IMR-90 (cell line): ENCODE data around the gene USP35. TPM values are rescaled to one million over a fixed set of nuclear protein-coding genes. Genes with fewer than 3 reads are reported as not detected.
"Not testable (repeated sequence)": the region's sequence is repeated elsewhere in the genome, so short reads cannot be mapped to it uniquely, and the experiment has no call there.

Source experiments
- ATAC-seq: fragments of 200-7000 bp; cut with Tn5 transposase; 2 replicates; pipeline ENCODE4 v1.9.1; 2020; ENCODE audit warnings: low read depth, mild to moderate bottlenecking, moderate library complexity
- BruUV-seq: library from RNA; stranded (reverse); fragments of 400-500 nt; replicated peaks from 2 replicates; lab custom pipeline; 2021; lab: Mats Ljungman, UMichigan
- CTCF ChIA-PET: fragments of 300-600 bp; formaldehyde crosslinking; extraction: SDS; loops from one replicate; lab custom pipeline; 2021; ENCODE audit warnings: antibody characterized with exemption; lab: Yijun Ruan, JAX
- POLR2A ChIA-PET: fragments of 300-600 bp; sonication (Branson Sonifier 250); formaldehyde crosslinking; loops from one replicate; lab custom pipeline; 2022; ENCODE audit warnings: antibody characterized with exemption; ENCODE audit not compliant: unreplicated experiment; lab: Charles Lee
- DNase-seq: peaks from one replicate; pipeline ENCODE4 v3.0.0; 2013
- H2AFZ ChIP-seq: replicated peaks from 2 replicates; pipeline ENCODE3; 2013; ENCODE audit warnings: low read length, mild to moderate bottlenecking; ENCODE audit not compliant: poor library complexity
- H2AK5ac ChIP-seq: 2 replicates; pipeline ENCODE4 v1.6.1; 2013; ENCODE audit warnings: low read depth, low read length, inconsistent platforms
- H2AK9ac ChIP-seq: replicated peaks from 2 replicates; pipeline ENCODE3; 2013; ENCODE audit warnings: mild to moderate bottlenecking, low read depth, low read length, moderate library complexity; ENCODE audit not compliant: poor library complexity
- H2BK120ac ChIP-seq: 2 replicates; pipeline ENCODE4 v1.6.1; 2013; ENCODE audit warnings: low read depth, low read length, inconsistent platforms
- H2BK15ac ChIP-seq: 3 replicates; pipeline ENCODE4 v1.6.1; 2013; ENCODE audit warnings: low read depth, low read length, inconsistent platforms
- H2BK20ac ChIP-seq: 2 replicates; pipeline ENCODE4 v1.6.1; 2013; ENCODE audit warnings: low read depth, mild to moderate bottlenecking, inconsistent platforms, low read length, moderate library complexity
- H2BK5ac ChIP-seq: 2 replicates; pipeline ENCODE4 v1.6.1; 2013; ENCODE audit warnings: mild to moderate bottlenecking, low read depth, low read length, inconsistent platforms; ENCODE audit not compliant: poor library complexity, severe bottlenecking
- H3K14ac ChIP-seq: replicated peaks from 2 replicates; pipeline ENCODE4 v1.6.1; 2013; ENCODE audit warnings: low read depth, low read length, inconsistent platforms
- H3K18ac ChIP-seq: 2 replicates; pipeline ENCODE4 v1.6.1; 2013; ENCODE audit warnings: low read depth, low read length, control low read depth
- H3K23ac ChIP-seq: 2 replicates; pipeline ENCODE4 v1.6.1; 2013; ENCODE audit warnings: low read depth, low read length, inconsistent platforms
- H3K27ac ChIP-seq: 2 replicates; pipeline ENCODE4 v1.5.1; 2013; ENCODE audit warnings: mild to moderate bottlenecking, control low read depth, low read length; ENCODE audit not compliant: insufficient read depth
- H3K27me3 ChIP-seq: 2 replicates; pipeline ENCODE4 v1.6.1; 2013; ENCODE audit warnings: low read length; ENCODE audit not compliant: control insufficient read depth, insufficient read depth
- H3K36me3 ChIP-seq: 2 replicates; pipeline ENCODE4 v1.6.1; 2013; ENCODE audit warnings: low read length, mixed read lengths; ENCODE audit not compliant: control insufficient read depth, insufficient read depth
- H3K4ac ChIP-seq: 2 replicates; pipeline ENCODE4 v1.6.1; 2013; ENCODE audit warnings: low read depth, low read length, inconsistent platforms
- H3K4me1 ChIP-seq: 2 replicates; pipeline ENCODE4 v1.6.1; 2013; ENCODE audit warnings: low read length, mixed read lengths; ENCODE audit not compliant: control insufficient read depth, insufficient read depth
- H3K4me2 ChIP-seq: 2 replicates; pipeline ENCODE4 v1.6.1; 2013; ENCODE audit warnings: low read depth, mild to moderate bottlenecking, control low read depth, low read length, moderate library complexity
- H3K4me3 ChIP-seq: 2 replicates; pipeline ENCODE4 v1.5.1; 2013; ENCODE audit warnings: low read depth, mild to moderate bottlenecking, control low read depth, low read length, moderate library complexity; ENCODE audit not compliant: insufficient read depth
- H3K56ac ChIP-seq: 2 replicates; pipeline ENCODE4 v1.6.1; 2013; ENCODE audit warnings: low read length, inconsistent platforms; ENCODE audit not compliant: insufficient read depth; ENCODE audit errors: extremely low read depth
- H3K79me1 ChIP-seq, 2 experiments: 2 replicates each; pipeline ENCODE4 v1.6.1; 2013; ENCODE audit warnings: low read length in 2 of 2, inconsistent platforms in 1 of 2, low read depth in 1 of 2
- H3K9ac ChIP-seq: 2 replicates; pipeline ENCODE4 v1.6.1; 2013; ENCODE audit warnings: low read depth, low read length, control low read depth
- H3K9me1 ChIP-seq: 2 replicates; pipeline ENCODE4 v1.6.1; 2013; ENCODE audit warnings: low read length, inconsistent platforms; ENCODE audit not compliant: insufficient read depth
- H3K9me3 ChIP-seq: 2 replicates; pipeline ENCODE4 v1.6.1; 2013; ENCODE audit warnings: low read length; ENCODE audit not compliant: control insufficient read depth, insufficient read depth
- H4K20me1 ChIP-seq: 2 replicates; pipeline ENCODE4 v1.6.1; 2013; ENCODE audit warnings: low read length, inconsistent platforms; ENCODE audit not compliant: insufficient read depth
- H4K5ac ChIP-seq: 2 replicates; pipeline ENCODE4 v1.6.1; 2013; ENCODE audit warnings: mild to moderate bottlenecking, low read depth, low read length, control low read depth
- H4K8ac ChIP-seq, 2 experiments: 2 replicates each; pipeline ENCODE4 v1.6.1; 2013; ENCODE audit warnings: low read depth in 2 of 2, low read length in 2 of 2, control low read depth in 1 of 2, inconsistent platforms in 1 of 2
- H4K91ac ChIP-seq: 2 replicates; pipeline ENCODE4 v1.6.1; 2013; ENCODE audit warnings: low read depth, low read length, inconsistent platforms; ENCODE audit not compliant: insufficient read depth
- BHLHE40 ChIP-seq: fragments of 150-350 bp; IDR thresholded peaks from 2 replicates; pipeline ENCODE4 v1.6.1; 2016; ENCODE audit warnings: mild to moderate bottlenecking, low read depth, low read length
- FOS ChIP-seq: fragments of 150-350 bp; IDR thresholded peaks from 2 replicates; pipeline ENCODE4 v1.6.1; 2016; ENCODE audit warnings: low read depth, low read length
- WGBS, 2 experiments: methylation state at CpG; one replicate each; pipeline versions ENCODE4 v1.1.5 to v1.1.7; 2013; ENCODE audit warnings: missing lambda C conversion rate in 2 of 2; ENCODE audit not compliant: insufficient read length in 1 of 2; ENCODE audit errors: extremely low coverage in 2 of 2; 5-methylcytosine and 5-hydroxymethylcytosine counted together
- dilution Hi-C: fragments of 300-500 bp; cut with HindIII; formaldehyde crosslinking; loops from one replicate; pipeline ENCODE4 v1.14.3; 2018; ENCODE audit warnings: low sequenced_read_pairs; ENCODE audit not compliant: unreplicated experiment
- in situ Hi-C: fragments of 300-500 bp; cut with MboI; formaldehyde crosslinking; loops from 3 replicates; pipeline ENCODE4 v1.14.3; 2019; ENCODE audit warnings: low sequenced_read_pairs, inconsistent platforms, mixed read lengths
- intact Hi-C: fragments of 100-400 bp; cut with micrococcal nuclease; formaldehyde crosslinking; loops from 2 replicates; pipeline ENCODE4 v1.10.0; 2022
- polyA plus RNA-seq, 3 experiments: library from polyadenylated mRNA; depleted of rRNA; stranded (reverse); fragments of >200 nt; gene quantifications; 2 replicates each; pipeline ENCODE4 v1.2.3, GENCODE V29; 2012; ENCODE audit warnings: low replicate concordance in 1 of 3
- total RNA-seq: library from RNA; depleted of rRNA; stranded (reverse); fragments of >200 nt; gene quantifications from 2 replicates; pipeline ENCODE4 v1.2.3, GENCODE V29; 2012

Gene USP35
- total and polyA plus RNA-seq, 2 of the 4 experiments (the other 2 are of a cell fraction) = 2.7 to 11.3 TPM

DNA sequence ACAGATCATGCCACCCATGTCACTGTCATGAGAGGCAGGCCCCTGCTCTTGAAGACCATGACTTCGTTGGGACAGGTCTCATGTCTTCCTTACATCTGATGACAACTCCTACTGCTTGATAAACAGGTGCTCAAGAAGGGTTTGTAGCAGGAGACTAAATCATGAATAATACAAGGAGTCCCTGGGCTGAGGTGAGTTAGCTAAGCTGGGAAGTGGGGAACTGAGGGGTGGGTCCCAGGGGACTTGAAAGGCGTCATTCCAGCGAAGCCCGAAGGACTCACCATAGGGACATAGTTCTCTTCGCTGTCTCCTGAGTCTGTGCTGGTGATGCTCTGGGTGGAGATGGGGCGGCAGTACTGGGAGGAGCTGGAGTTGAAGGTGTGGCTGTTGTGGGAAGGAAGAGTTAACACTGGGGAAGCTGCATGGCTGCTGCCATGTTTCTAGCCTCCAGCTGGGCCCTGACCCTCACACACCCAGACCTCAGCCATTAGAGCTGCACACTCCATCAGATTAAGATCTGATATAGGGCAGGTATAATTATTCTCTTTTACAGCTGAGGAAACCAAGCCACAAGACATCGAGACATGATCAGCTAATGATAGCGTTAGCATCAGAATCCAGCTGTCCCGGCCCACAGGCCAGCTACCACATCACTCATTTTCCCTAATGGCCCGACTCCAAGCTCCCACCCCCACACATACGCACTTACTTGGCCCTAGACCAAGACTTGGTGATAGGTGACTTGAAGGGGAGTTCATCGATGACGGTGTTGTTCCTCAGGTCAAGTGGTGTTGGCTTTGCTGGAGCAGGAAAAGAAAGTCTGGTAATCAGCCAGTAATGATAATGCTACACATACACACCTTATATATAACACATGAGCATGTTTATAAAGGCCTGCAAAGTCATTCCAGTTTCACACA is 32.9 kb downstream of the USP35 start:
- peaks cover 22% of the 10 kb centered on the region; the same call in 1 of the 2 replicates for H3K9me1 ChIP-seq
- H3K36me3 ChIP-seq = peaks cover 66% of the 10 kb centered on the region
- no peak overlapping the region for H3K18ac ChIP-seq
- in situ Hi-C loops (loop anchor here (10.0 kb wide), 1 partner anchor 343 kb away; no protein-coding TSS in a partner anchor), intact Hi-C loops (no loop called here), dilution Hi-C loops (no loop called here)
- H2AFZ ChIP-seq = no peak overlapping the region
- H3K9me3 ChIP-seq = no peaks in the 10 kb centered on the region
- CTCF ChIA-PET = no interaction called here
- WGBS, 2 experiments = 100% methylated on average over 2 of the region's 13 CpGs; no CpG with 5 or more reads in 1 of the 2 experiments
- H2AK9ac ChIP-seq = peak overlapping the region; percentile 70
- no peak overlapping the region for H3K4me2 ChIP-seq
- H2BK20ac ChIP-seq = no peak overlapping the region
- H3K27ac ChIP-seq = no peak overlapping the region
- no peak overlapping the region for H2BK5ac ChIP-seq
- TF ChIP-seq FOS (no peak), BHLHE40 (no peak)
- H3K56ac ChIP-seq = no peak overlapping the region
- H3K4me1 ChIP-seq = peaks cover under 1% of the 10 kb centered on the region; the same call in 1 of the 2 replicates
- no peak overlapping the region for H3K4me3 ChIP-seq
- H3K79me1 ChIP-seq = peaks cover 0 to 9% of the 10 kb centered on the region in 2 experiments; a peak in 1 of 4 replicates
- H3K14ac ChIP-seq = no peak overlapping the region
- DNase-seq (no peak), ATAC-seq (no peak)
- no TSS peak for BruUV-seq
- no peaks in the 10 kb centered on the region for H3K27me3 ChIP-seq
- no peak overlapping the region for H2AK5ac ChIP-seq
- H2BK120ac ChIP-seq = no peak overlapping the region
- H4K8ac ChIP-seq = no peak overlapping the region
- H4K5ac ChIP-seq = no peak overlapping the region
- H4K91ac ChIP-seq = no peak overlapping the region
- no peak overlapping the region for H3K9ac ChIP-seq
- no peak overlapping the region; the same call in 1 of the 2 replicates for H3K23ac ChIP-seq
- H4K20me1 ChIP-seq = peaks cover 3% of the 10 kb centered on the region; the same call in 1 of the 2 replicates
- no peak overlapping the region for H3K4ac ChIP-seq
- POLR2A ChIA-PET = no interaction called here
- H2BK15ac ChIP-seq = no peak overlapping the region

GRCh38 chr11:78222726-78223125 is 34.0 kb downstream of the USP35 start:
- dilution Hi-C loops, H2BK15ac ChIP-seq, H3K9me3 ChIP-seq, ATAC-seq, H4K8ac ChIP-seq, DNase-seq, H3K9ac ChIP-seq, H3K14ac ChIP-seq, H3K27me3 ChIP-seq, H3K23ac ChIP-seq, H2BK5ac ChIP-seq, H2BK120ac ChIP-seq, H4K5ac ChIP-seq, H3K4me1 ChIP-seq, CTCF ChIA-PET, BruUV-seq, H3K4me2 ChIP-seq, intact Hi-C loops, H2AFZ ChIP-seq, POLR2A ChIA-PET, H4K20me1 ChIP-seq, H3K27ac ChIP-seq, H2AK9ac ChIP-seq, H3K4me3 ChIP-seq, H3K56ac ChIP-seq, H3K18ac ChIP-seq, H3K4ac ChIP-seq, H2AK5ac ChIP-seq, H4K91ac ChIP-seq, H2BK20ac ChIP-seq: not testable (repeated sequence)
- Histone ChIP-seq H3K36me3 (peaks cover 61% of the 10 kb centered on the region), H3K79me1 (peaks cover 0 to 12% of the 10 kb centered on the region in 2 experiments; a peak in 1 of 4 replicates), H3K9me1 (peaks cover 22% of the 10 kb centered on the region; the same call in 1 of the 2 replicates)
- in situ Hi-C loops = loop anchor here (10.0 kb wide), 1 partner anchor 342 kb away; no protein-coding TSS in a partner anchor
- 88% methylated on average over 6 of the region's 10 CpGs; no CpG with 5 or more reads in 1 of the 2 experiments for WGBS, 2 experiments
